GM19035 (cell line): ENCODE data around the gene EXOC2.
"Not testable (repeated sequence)": the region's sequence is repeated elsewhere in the genome, so short reads cannot be mapped to it uniquely, and the experiment has no call there.

Experiments used
- ATAC-seq: cut with Tn5 transposase; IDR thresholded peaks from one replicate; pipeline ENCODE4 v1.9.1; 2021; ENCODE audit not compliant: unreplicated experiment

Gene EXOC2

GRCh38 chr6:583635-584034 is 109.3 kb downstream of the EXOC2 start:
- ATAC-seq, result no peak

GRCh38 chr6:583116-583515 is 109.8 kb downstream of the EXOC2 start:
- no peak for ATAC-seq

GRCh38 chr6:582370-582769 is 110.6 kb downstream of the EXOC2 start:
- no peak for ATAC-seq

GRCh38 chr6:579339-579738 is 113.6 kb downstream of the EXOC2 start:
- ATAC-seq, result no peak

- no peak for ATAC-seq
Observed at GRCh38 chr6:572596-573265, 120.2 kb downstream of the EXOC2 start.

- no peak for ATAC-seq
Observed at GRCh38 chr6:571892-572291, 121.0 kb downstream of the EXOC2 start.

GRCh38 chr6:570825-571224 is 122.1 kb downstream of the EXOC2 start:
- ATAC-seq, result no peak

- no peak for ATAC-seq
Observed at GRCh38 chr6:568954-569523, 123.9 kb downstream of the EXOC2 start.

- ATAC-seq, result no peak
Observed at GRCh38 chr6:568085-568484, 124.9 kb downstream of the EXOC2 start.

- no peak for ATAC-seq
Observed at GRCh38 chr6:563863-564262, 129.1 kb downstream of the EXOC2 start.

- no peak for ATAC-seq
Observed at GRCh38 chr6:562052-562676, 130.8 kb downstream of the EXOC2 start.

GRCh38 chr6:561335-561734 is 131.6 kb downstream of the EXOC2 start:
- not testable (repeated sequence) for ATAC-seq

GRCh38 chr6:558959-559358 is 134.0 kb downstream of the EXOC2 start:
- ATAC-seq, result no peak

GRCh38 chr6:558089-558488 is 134.8 kb downstream of the EXOC2 start:
- no peak for ATAC-seq

GRCh38 chr6:551829-552350 is 141.0 kb downstream of the EXOC2 start:
- ATAC-seq, result no peak

- no peak for ATAC-seq
Observed at GRCh38 chr6:551405-551804, 141.5 kb downstream of the EXOC2 start.

- ATAC-seq, result no peak
Observed at GRCh38 chr6:549906-550305, 143.0 kb downstream of the EXOC2 start.

- ATAC-seq, result no peak
Observed at GRCh38 chr6:548517-548916, 144.4 kb downstream of the EXOC2 start.

GRCh38 chr6:548091-548490 is 144.8 kb downstream of the EXOC2 start:
- no peak for ATAC-seq

- no peak for ATAC-seq
Observed at GRCh38 chr6:540490-540889, 152.4 kb downstream of the EXOC2 start.

- ATAC-seq, result no peak
Observed at GRCh38 chr6:537114-537513, 155.8 kb downstream of the EXOC2 start.

- no peak for ATAC-seq
Observed at GRCh38 chr6:530425-530824, 162.5 kb downstream of the EXOC2 start.
